ENCODE results near the gene ARHGAP6. TPM values are rescaled to one million over a fixed set of nuclear protein-coding genes. Genes with fewer than 3 reads are reported as not detected.

ARHGAP6 gene
- polyA plus RNA-seq, 3 donors: 0.31 to 1.1 (median 0.40) TPM

DNA sequence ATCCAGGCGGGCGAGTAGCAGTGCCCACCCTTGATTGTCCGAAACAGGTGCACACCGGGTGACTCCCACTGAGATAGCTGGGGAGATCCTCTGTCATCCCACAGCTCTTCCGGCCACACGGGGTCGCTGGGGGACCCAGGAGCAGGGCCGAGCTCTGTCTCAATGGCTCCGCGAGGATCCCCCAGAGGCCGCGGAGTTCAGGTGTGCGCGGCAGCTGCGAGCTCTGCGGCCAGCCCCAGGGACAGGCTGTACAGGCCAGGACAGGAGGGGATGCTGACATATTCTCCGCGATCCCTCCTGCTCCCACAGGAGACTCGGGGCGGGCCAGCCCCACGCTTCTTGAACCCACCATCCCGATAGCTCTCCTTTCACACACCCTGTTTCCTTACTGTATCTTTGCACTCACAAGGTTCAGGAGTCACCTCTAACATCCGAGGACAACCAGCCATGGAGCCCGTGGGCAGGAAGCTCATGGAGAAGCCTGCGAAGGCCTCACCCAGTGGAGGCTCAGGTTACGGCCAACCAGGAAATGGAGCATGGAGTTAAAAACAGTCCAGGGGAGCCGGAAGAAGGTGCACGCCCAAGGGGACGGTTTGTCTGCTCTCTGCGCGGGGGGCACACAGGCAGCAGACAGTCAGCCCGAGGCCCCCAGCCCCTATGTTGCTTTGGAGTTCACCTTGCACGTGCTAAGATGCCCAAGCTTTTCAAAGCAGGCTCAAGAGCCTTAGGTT, 450.4 kb downstream of the ARHGAP6 start:
- peak overlapping the region in 1 of 7 donors; percentile 20 for H3K27ac Mint-ChIP-seq
- DNase-seq: no peak
- intact Hi-C loops (cut with micrococcal nuclease): no loop called here
- Histone ChIP-seq H3K4me2 (replicated peaks; ENCODE audit: extremely low read depth, low read length, poor library complexity, severe bottlenecking) (no peak overlapping the region), H3K4me1 (ENCODE audit: control insufficient read depth in 1 of 2, insufficient read depth in 2 of 2, low read length in 2 of 2) (no peaks in the 10 kb centered on the region), H3K27ac (ENCODE audit: low read depth in 1 of 2, low read length in 2 of 2) (no peak overlapping the region), H3K9ac (ENCODE audit: insufficient read depth, low read length, poor library complexity, severe bottlenecking) (no peak overlapping the region), H4K20me1 (ENCODE audit: insufficient read depth, low read length) (no peaks in the 10 kb centered on the region), H3K79me2 (ENCODE audit: insufficient read depth, low read length) (no peaks in the 10 kb centered on the region), H3K36me3 (replicated peaks in 1 of 2; ENCODE audit: control insufficient read depth in 1 of 2, insufficient read depth in 2 of 2, low read length in 2 of 2) (no peaks in the 10 kb centered on the region), H3K4me3 (replicated peaks in 1 of 3; ENCODE audit: low read depth in 2 of 3, low read length in 3 of 3) (no peak overlapping the region), H3K27me3 (ENCODE audit: control insufficient read depth in 2 of 2, insufficient read depth in 2 of 2, low read length in 2 of 2) (no peaks in the 10 kb centered on the region), H3K9me3 (replicated peaks in 1 of 2; ENCODE audit: control insufficient read depth in 1 of 2, insufficient read depth in 1 of 2, low read length in 2 of 2) (peaks cover 0 to 16% of the 10 kb centered on the region in 2 donors), H2AFZ (ENCODE audit: insufficient read depth, low read depth, low read length, poor library complexity, severe bottlenecking) (no peak overlapping the region)
- peak overlapping the region in 1 of 2 donors; percentile 24 for H3K4me3 Mint-ChIP-seq
- H3K4me1 Mint-ChIP-seq: no peaks in the 10 kb centered on the region
- TF ChIP-seq, protein P1, sequence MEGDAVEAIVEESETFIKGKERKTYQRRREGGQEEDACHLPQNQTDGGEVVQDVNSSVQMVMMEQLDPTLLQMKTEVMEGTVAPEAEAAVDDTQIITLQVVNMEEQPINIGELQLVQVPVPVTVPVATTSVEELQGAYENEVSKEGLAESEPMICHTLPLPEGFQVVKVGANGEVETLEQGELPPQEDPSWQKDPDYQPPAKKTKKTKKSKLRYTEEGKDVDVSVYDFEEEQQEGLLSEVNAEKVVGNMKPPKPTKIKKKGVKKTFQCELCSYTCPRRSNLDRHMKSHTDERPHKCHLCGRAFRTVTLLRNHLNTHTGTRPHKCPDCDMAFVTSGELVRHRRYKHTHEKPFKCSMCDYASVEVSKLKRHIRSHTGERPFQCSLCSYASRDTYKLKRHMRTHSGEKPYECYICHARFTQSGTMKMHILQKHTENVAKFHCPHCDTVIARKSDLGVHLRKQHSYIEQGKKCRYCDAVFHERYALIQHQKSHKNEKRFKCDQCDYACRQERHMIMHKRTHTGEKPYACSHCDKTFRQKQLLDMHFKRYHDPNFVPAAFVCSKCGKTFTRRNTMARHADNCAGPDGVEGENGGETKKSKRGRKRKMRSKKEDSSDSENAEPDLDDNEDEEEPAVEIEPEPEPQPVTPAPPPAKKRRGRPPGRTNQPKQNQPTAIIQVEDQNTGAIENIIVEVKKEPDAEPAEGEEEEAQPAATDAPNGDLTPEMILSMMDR (IDR thresholded peaks at IDR 0.05): no peak
- H3K9me3 Mint-ChIP-seq: peaks cover 0 to 20% (median 13%) of the 10 kb centered on the region in 7 donors
- whole genome bisulfite sequencing (ENCODE audit: insufficient coverage): 90% methylated on average over 22 of the region's 33 CpGs
- H3K27me3 Mint-ChIP-seq (ENCODE audit: low read depth in 3 of 3): no peaks in the 10 kb centered on the region
- no peaks in the 10 kb centered on the region for H3K36me3 Mint-ChIP-seq

DNA sequence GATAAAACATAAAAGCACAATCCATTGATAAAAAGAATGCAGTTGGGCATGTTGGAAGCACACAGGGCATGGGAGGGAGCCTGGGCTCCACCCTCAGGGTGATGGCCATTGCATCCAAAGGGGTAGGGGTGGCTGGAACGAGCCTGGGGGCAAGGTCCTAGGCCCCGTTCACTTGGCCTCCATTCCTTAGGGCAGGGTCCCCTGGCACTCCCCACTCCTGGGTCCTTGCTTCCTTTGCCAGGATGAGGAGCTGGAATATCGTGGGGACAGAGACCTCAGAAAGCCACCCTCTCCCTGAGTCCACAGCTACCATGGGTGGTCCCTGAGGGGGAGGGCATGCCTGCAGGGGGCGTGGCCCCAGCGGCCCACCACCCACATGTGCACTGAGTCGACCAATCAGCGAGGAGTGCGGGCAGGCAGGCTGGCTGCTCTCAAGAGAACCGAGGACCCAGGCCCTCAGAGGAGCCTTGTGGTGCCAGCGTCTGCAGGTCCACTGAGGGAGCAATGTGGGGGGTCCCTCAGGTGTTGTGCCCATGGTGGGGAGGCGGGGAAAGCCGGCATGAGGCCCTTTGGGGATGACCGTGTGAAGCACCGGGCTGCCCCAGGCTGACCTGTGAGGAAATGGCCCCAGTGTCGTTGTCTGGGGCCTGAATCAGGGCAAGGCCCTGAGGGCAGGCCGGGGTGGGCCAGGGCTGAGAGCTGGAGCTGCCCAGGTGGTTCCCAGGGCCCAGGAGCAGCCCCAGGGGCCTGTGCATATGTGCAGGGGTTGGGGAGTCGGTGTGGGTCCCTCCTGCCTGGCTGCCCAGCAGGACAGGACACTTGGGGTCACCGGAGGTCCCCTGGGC, 451.2 kb downstream of the ARHGAP6 start:
- peaks cover 0 to 20% (median 13%) of the 10 kb centered on the region in 7 donors for H3K9me3 Mint-ChIP-seq
- Histone ChIP-seq H4K20me1 (ENCODE audit: insufficient read depth, low read length) (no peaks in the 10 kb centered on the region), H2AFZ (ENCODE audit: insufficient read depth, low read depth, low read length, poor library complexity, severe bottlenecking) (no peak overlapping the region), H3K4me1 (ENCODE audit: control insufficient read depth in 1 of 2, insufficient read depth in 2 of 2, low read length in 2 of 2) (no peaks in the 10 kb centered on the region), H3K27ac (ENCODE audit: low read depth in 1 of 2, low read length in 2 of 2) (no peak overlapping the region), H3K27me3 (ENCODE audit: control insufficient read depth in 2 of 2, insufficient read depth in 2 of 2, low read length in 2 of 2) (no peaks in the 10 kb centered on the region), H3K79me2 (ENCODE audit: insufficient read depth, low read length) (no peaks in the 10 kb centered on the region), H3K4me3 (replicated peaks in 1 of 3; ENCODE audit: low read depth in 2 of 3, low read length in 3 of 3) (no peak overlapping the region), H3K9me3 (replicated peaks in 1 of 2; ENCODE audit: control insufficient read depth in 1 of 2, insufficient read depth in 1 of 2, low read length in 2 of 2) (peaks cover 0 to 16% of the 10 kb centered on the region in 2 donors), H3K36me3 (replicated peaks in 1 of 2; ENCODE audit: control insufficient read depth in 1 of 2, insufficient read depth in 2 of 2, low read length in 2 of 2) (no peaks in the 10 kb centered on the region), H3K9ac (ENCODE audit: insufficient read depth, low read length, poor library complexity, severe bottlenecking) (no peak overlapping the region), H3K4me2 (replicated peaks; ENCODE audit: extremely low read depth, low read length, poor library complexity, severe bottlenecking) (no peak overlapping the region)
- TF ChIP-seq, protein P1 (IDR thresholded peaks at IDR 0.05): no peak
- no peaks in the 10 kb centered on the region for H3K36me3 Mint-ChIP-seq
- H3K4me3 Mint-ChIP-seq: no peak overlapping the region
- intact Hi-C loops (cut with micrococcal nuclease): no loop called here
- no peak for DNase-seq
- H3K27me3 Mint-ChIP-seq (ENCODE audit: low read depth in 3 of 3): no peaks in the 10 kb centered on the region
- H3K4me1 Mint-ChIP-seq: no peaks in the 10 kb centered on the region
- H3K27ac Mint-ChIP-seq: no peak overlapping the region
- WGBS (ENCODE audit: insufficient coverage): 95% methylated on average over 5 of the region's 18 CpGs
